ENCODE results near the gene ABTB2. TPM values are rescaled to one million over a fixed set of nuclear protein-coding genes. Genes with fewer than 3 reads are reported as not detected.
A peak's percentile ranks its signal among the peaks of the same experiment; 100 is the strongest.

Gene ABTB2
- total and polyA plus RNA-seq, 7 donors: 4.5 to 24.7 (median 18.5) TPM

- no peak for DNase-seq
- Histone ChIP-seq H3K4me1 (peaks cover 31% of the 10 kb centered on the region), H3K27me3 (ENCODE audit: insufficient read depth in 3 of 3, low read length in 2 of 3) (no peaks in the 10 kb centered on the region), H3K4me3 (no peak overlapping the region), H3K27ac (peak overlapping the region; percentile 46), H3K36me3 (ENCODE audit: insufficient read depth in 1 of 2, low read depth in 1 of 2) (no peaks in the 10 kb centered on the region), H3K9me3 (no peaks in the 10 kb centered on the region)
- intact Hi-C loops (cut with DNase I): no loop called here
- WGBS, 3 donors: 66 to 82% (median 71%) methylated on average over 8 of the region's 8 CpGs
- peak; percentile 83 to 93 (median 91) for ATAC-seq
- no peak for TF ChIP-seq CTCF (IDR thresholded peaks at IDR 0.05)
These were observed 114.0 kb downstream of the ABTB2 start for GRCh38 chr11:34243600-34244464.

- no peaks in the 10 kb centered on the region for H3K27me3 ChIP-seq (ENCODE audit: insufficient read depth in 3 of 3, low read length in 2 of 3)
- H3K9me3 ChIP-seq: no peaks in the 10 kb centered on the region
- no peak overlapping the region for H3K27ac ChIP-seq
- H3K4me1 ChIP-seq: peaks cover 23% of the 10 kb centered on the region
- no peak overlapping the region for H3K4me3 ChIP-seq
- intact Hi-C loops (cut with DNase I): no loop called here
- no peak for TF ChIP-seq CTCF (IDR thresholded peaks at IDR 0.05)
- DNase-seq (no peak), ATAC-seq (no peak)
- WGBS, 3 donors: 88 to 93% (median 91%) methylated on average over 11 of the region's 11 CpGs
- no peaks in the 10 kb centered on the region for H3K36me3 ChIP-seq (ENCODE audit: insufficient read depth in 1 of 2, low read depth in 1 of 2)
These were observed 115.7 kb downstream of the ABTB2 start for GRCh38 chr11:34242037-34242625.

GRCh38 chr11:34240150-34240494 is 117.7 kb downstream of the ABTB2 start:
- no peaks in the 10 kb centered on the region for H3K27me3 ChIP-seq (ENCODE audit: insufficient read depth in 3 of 3, low read length in 2 of 3)
- DNase-seq (no peak), ATAC-seq (no peak)
- TF ChIP-seq CTCF (IDR thresholded peaks at IDR 0.05): no peak
- intact Hi-C loops (cut with DNase I): no loop called here
- peaks cover 21% of the 10 kb centered on the region for H3K4me1 ChIP-seq
- no peaks in the 10 kb centered on the region for H3K9me3 ChIP-seq
- H3K36me3 ChIP-seq (ENCODE audit: insufficient read depth in 1 of 2, low read depth in 1 of 2): no peaks in the 10 kb centered on the region
- H3K27ac ChIP-seq: no peak overlapping the region
- 71 to 82% (median 74%) methylated on average over 8 of the region's 8 CpGs for WGBS, 3 donors
- H3K4me3 ChIP-seq: no peak overlapping the region

- DNase-seq (no peak), ATAC-seq (no peak)
- Histone ChIP-seq H3K27ac (no peak overlapping the region), H3K4me1 (peaks cover 22% of the 10 kb centered on the region), H3K4me3 (no peak overlapping the region), H3K9me3 (no peaks in the 10 kb centered on the region), H3K27me3 (ENCODE audit: insufficient read depth in 3 of 3, low read length in 2 of 3) (no peaks in the 10 kb centered on the region), H3K36me3 (ENCODE audit: insufficient read depth in 1 of 2, low read depth in 1 of 2) (no peaks in the 10 kb centered on the region)
- TF ChIP-seq CTCF (IDR thresholded peaks at IDR 0.05): no peak
- 82 to 87% (median 86%) methylated on average over 5 of the region's 5 CpGs for WGBS, 3 donors
- intact Hi-C loops (cut with DNase I): no loop called here
These were observed 118.2 kb downstream of the ABTB2 start for GRCh38 chr11:34239465-34240149.

All from psoas muscle (tissue), 8 donors.